Thoracic aorta (tissue), 2 donors: ENCODE data around the gene FGD5. TPM values are rescaled to one million over a fixed set of nuclear protein-coding genes. Genes with fewer than 3 reads are reported as not detected.

ENCODE experiments used
- ATAC-seq: fragments of 150-250 bp; one replicate; pipeline ENCODE4 v1.8.0; 2017; ENCODE audit warnings: low read depth; ENCODE audit not compliant: insufficient number of reproducible peaks, low FRiP score
- DNase-seq: peaks from one replicate; pipeline ENCODE4 v3.0.0-alpha.2; 2020; ENCODE audit warnings: low spot score
- H3K27ac ChIP-seq, 2 donors: fragments of 200-600 bp; sonication (generic); 1 replicate in 1 of 2; 2 replicates in 1 of 2; pipeline ENCODE4 v1.5.1; 2016; ENCODE audit warnings: mild to moderate bottlenecking in 2 of 2, moderate library complexity in 2 of 2
- H3K27me3 ChIP-seq: fragments of 200-600 bp; sonication (generic); replicated peaks from 2 replicates; pipeline ENCODE4 v1.6.0; 2016; ENCODE audit warnings: mild to moderate bottlenecking; ENCODE audit not compliant: insufficient read depth
- H3K36me3 ChIP-seq: fragments of 200-600 bp; sonication (generic); one replicate; pipeline ENCODE4 v1.5.1; 2016
- H3K4me1 ChIP-seq, 2 donors: fragments of 200-600 bp; sonication (generic); 1 replicate in 1 of 2; 2 replicates in 1 of 2; pipeline versions ENCODE4 v1.5.1 to v1.6.0; 2016; ENCODE audit warnings: low read depth in 2 of 2, mild to moderate bottlenecking in 1 of 2; ENCODE audit not compliant: control insufficient read depth in 1 of 2
- H3K4me3 ChIP-seq: fragments of 200-600 bp; sonication (generic); 2 replicates; pipeline ENCODE4 v1.5.1; 2016; ENCODE audit warnings: mild to moderate bottlenecking
- H3K9me3 ChIP-seq: fragments of 200-600 bp; sonication (generic); 2 replicates; pipeline ENCODE4 v1.5.1; 2016
- CTCF ChIP-seq: fragments of 200-600 bp; sonication (generic); IDR thresholded peaks from one replicate; pipeline ENCODE4 v1.5.1; 2019; ENCODE audit warnings: antibody characterized with exemption
- total RNA-seq, 2 donors: library from RNA; depleted of rRNA; stranded (reverse); fragments of >200 nt; gene quantifications; one replicate each; pipeline versions ENCODE4 v1.1.0 to v1.2.3, GENCODE V29; 2016

Gene FGD5
- total RNA-seq, 2 donors from 2014 or later, result 15.4 to 21.4 TPM

GRCh38 chr3:14831916-14832450 is 13.2 kb downstream of the FGD5 start:
- no peak for TF ChIP-seq CTCF
- Histone ChIP-seq H3K36me3 (no peaks in the 10 kb centered on the region), H3K27me3 (no peaks in the 10 kb centered on the region), H3K4me1 (no peaks in the 10 kb centered on the region), H3K27ac (no peak overlapping the region), H3K9me3 (no peaks in the 10 kb centered on the region), H3K4me3 (no peak overlapping the region)
- no peak for DNase-seq
- no peak for ATAC-seq

- no peak for TF ChIP-seq CTCF
- Histone ChIP-seq H3K9me3 (no peaks in the 10 kb centered on the region), H3K36me3 (no peaks in the 10 kb centered on the region), H3K4me3 (no peak overlapping the region), H3K27me3 (no peaks in the 10 kb centered on the region), H3K4me1 (no peaks in the 10 kb centered on the region), H3K27ac (no peak overlapping the region)
- DNase-seq, result no peak
- no peak for ATAC-seq
Observed at GRCh38 chr3:14832975-14833722, 14.4 kb downstream of the FGD5 start.

- Histone ChIP-seq H3K4me3 (no peak overlapping the region), H3K36me3 (no peaks in the 10 kb centered on the region), H3K9me3 (no peaks in the 10 kb centered on the region), H3K27me3 (no peaks in the 10 kb centered on the region), H3K4me1 (no peaks in the 10 kb centered on the region), H3K27ac (no peak overlapping the region)
- TF ChIP-seq CTCF, result no peak
- DNase-seq (no peak), ATAC-seq (no peak)
Observed at GRCh38 chr3:14834121-14834520, 15.4 kb downstream of the FGD5 start.

- DNase-seq (no peak), ATAC-seq (no peak)
- no peak for TF ChIP-seq CTCF
- H3K9me3 ChIP-seq, result no peaks in the 10 kb centered on the region
- H3K4me3 ChIP-seq, result no peak overlapping the region
- no peaks in the 10 kb centered on the region for H3K4me1 ChIP-seq
- H3K36me3 ChIP-seq, result no peaks in the 10 kb centered on the region
- no peak overlapping the region for H3K27ac ChIP-seq
- no peaks in the 10 kb centered on the region for H3K27me3 ChIP-seq
Observed at GRCh38 chr3:14834807-14835466, 16.2 kb downstream of the FGD5 start.

- TF ChIP-seq CTCF, result no peak
- Histone ChIP-seq H3K4me3 (no peak overlapping the region), H3K27ac (no peak overlapping the region), H3K27me3 (no peaks in the 10 kb centered on the region), H3K36me3 (no peaks in the 10 kb centered on the region), H3K4me1 (no peaks in the 10 kb centered on the region), H3K9me3 (no peaks in the 10 kb centered on the region)
- DNase-seq (no peak), ATAC-seq (peak; percentile 52)
Observed at GRCh38 chr3:14836049-14836468, 17.3 kb downstream of the FGD5 start.
